Measurements from ENCODE around the gene ZNF746. TPM values are rescaled to one million over a fixed set of nuclear protein-coding genes. Genes with fewer than 3 reads are reported as not detected.

ZNF746 gene
- polyA plus RNA-seq, 3 donors = 7.5 to 25.6 (median 8.1) TPM

DNA sequence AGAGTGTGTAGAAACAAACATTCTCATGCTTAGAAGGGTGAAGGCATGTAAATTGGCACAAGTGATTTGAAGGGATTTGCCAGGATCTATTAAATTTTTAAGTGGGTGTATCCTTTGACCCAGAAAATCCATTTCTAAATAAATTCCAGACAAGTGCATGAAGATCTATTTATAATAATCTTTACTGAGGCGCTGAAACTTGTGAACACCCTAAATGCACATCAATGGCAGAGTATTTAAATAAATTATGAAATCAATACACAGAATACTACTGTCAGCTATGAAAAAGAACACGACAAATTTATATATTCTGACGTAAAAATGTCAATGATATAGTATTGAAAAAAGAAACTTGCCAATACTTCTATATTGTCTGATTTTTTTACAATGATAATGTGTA is 54.7 kb downstream of the ZNF746 start:
- no peaks in the 10 kb centered on the region for H3K9me3 Mint-ChIP-seq
- Histone ChIP-seq H3K79me2 (ENCODE audit: insufficient read depth, low read length) (no peaks in the 10 kb centered on the region), H3K27me3 (ENCODE audit: control insufficient read depth in 2 of 2, insufficient read depth in 2 of 2, low read length in 2 of 2) (no peaks in the 10 kb centered on the region), H3K9me3 (replicated peaks in 1 of 2; ENCODE audit: control insufficient read depth in 1 of 2, insufficient read depth in 1 of 2, low read length in 2 of 2) (no peaks in the 10 kb centered on the region), H3K27ac (ENCODE audit: low read depth in 1 of 2, low read length in 2 of 2) (no peak overlapping the region), H2AFZ (ENCODE audit: insufficient read depth, low read depth, low read length, poor library complexity, severe bottlenecking) (no peak overlapping the region), H4K20me1 (ENCODE audit: insufficient read depth, low read length) (no peaks in the 10 kb centered on the region), H3K4me3 (replicated peaks in 1 of 3; ENCODE audit: low read depth in 2 of 3, low read length in 3 of 3) (no peak overlapping the region), H3K36me3 (replicated peaks in 1 of 2; ENCODE audit: control insufficient read depth in 1 of 2, insufficient read depth in 2 of 2, low read length in 2 of 2) (peaks cover 19 to 31% of the 10 kb centered on the region in 2 donors), H3K9ac (ENCODE audit: insufficient read depth, low read length, poor library complexity, severe bottlenecking) (no peak overlapping the region), H3K4me1 (ENCODE audit: control insufficient read depth in 1 of 2, insufficient read depth in 2 of 2, low read length in 2 of 2) (no peaks in the 10 kb centered on the region), H3K4me2 (replicated peaks; ENCODE audit: extremely low read depth, low read length, poor library complexity, severe bottlenecking) (no peak overlapping the region)
- WGBS (ENCODE audit: insufficient coverage) = no CpG with 5 or more reads among the region's 3 CpGs
- TF ChIP-seq, protein P1, sequence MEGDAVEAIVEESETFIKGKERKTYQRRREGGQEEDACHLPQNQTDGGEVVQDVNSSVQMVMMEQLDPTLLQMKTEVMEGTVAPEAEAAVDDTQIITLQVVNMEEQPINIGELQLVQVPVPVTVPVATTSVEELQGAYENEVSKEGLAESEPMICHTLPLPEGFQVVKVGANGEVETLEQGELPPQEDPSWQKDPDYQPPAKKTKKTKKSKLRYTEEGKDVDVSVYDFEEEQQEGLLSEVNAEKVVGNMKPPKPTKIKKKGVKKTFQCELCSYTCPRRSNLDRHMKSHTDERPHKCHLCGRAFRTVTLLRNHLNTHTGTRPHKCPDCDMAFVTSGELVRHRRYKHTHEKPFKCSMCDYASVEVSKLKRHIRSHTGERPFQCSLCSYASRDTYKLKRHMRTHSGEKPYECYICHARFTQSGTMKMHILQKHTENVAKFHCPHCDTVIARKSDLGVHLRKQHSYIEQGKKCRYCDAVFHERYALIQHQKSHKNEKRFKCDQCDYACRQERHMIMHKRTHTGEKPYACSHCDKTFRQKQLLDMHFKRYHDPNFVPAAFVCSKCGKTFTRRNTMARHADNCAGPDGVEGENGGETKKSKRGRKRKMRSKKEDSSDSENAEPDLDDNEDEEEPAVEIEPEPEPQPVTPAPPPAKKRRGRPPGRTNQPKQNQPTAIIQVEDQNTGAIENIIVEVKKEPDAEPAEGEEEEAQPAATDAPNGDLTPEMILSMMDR (IDR thresholded peaks at IDR 0.05) = no peak
- H3K36me3 Mint-ChIP-seq = peaks cover 32 to 52% of the 10 kb centered on the region in 2 donors
- H3K4me1 Mint-ChIP-seq = no peaks in the 10 kb centered on the region
- DNase-seq = no peak
- H3K27ac Mint-ChIP-seq = no peak overlapping the region
- H3K4me3 Mint-ChIP-seq = no peak overlapping the region
- intact Hi-C loops (cut with micrococcal nuclease) = no loop called here
- peaks cover 0 to 1% (median 0%) of the 10 kb centered on the region in 3 donors for H3K27me3 Mint-ChIP-seq (ENCODE audit: low read depth in 3 of 3)

GRCh38 chr7:149440222-149440621 is 57.4 kb downstream of the ZNF746 start:
- Histone ChIP-seq H3K27me3 (ENCODE audit: control insufficient read depth in 2 of 2, insufficient read depth in 2 of 2, low read length in 2 of 2) (no peaks in the 10 kb centered on the region), H3K27ac (ENCODE audit: low read depth in 1 of 2, low read length in 2 of 2) (no peak overlapping the region), H3K36me3 (replicated peaks in 1 of 2; ENCODE audit: control insufficient read depth in 1 of 2, insufficient read depth in 2 of 2, low read length in 2 of 2) (peaks cover 10 to 26% of the 10 kb centered on the region in 2 donors), H3K4me2 (replicated peaks; ENCODE audit: extremely low read depth, low read length, poor library complexity, severe bottlenecking) (no peak overlapping the region), H3K9me3 (replicated peaks in 1 of 2; ENCODE audit: control insufficient read depth in 1 of 2, insufficient read depth in 1 of 2, low read length in 2 of 2) (no peaks in the 10 kb centered on the region), H2AFZ (ENCODE audit: insufficient read depth, low read depth, low read length, poor library complexity, severe bottlenecking) (no peak overlapping the region), H3K4me1 (ENCODE audit: control insufficient read depth in 1 of 2, insufficient read depth in 2 of 2, low read length in 2 of 2) (no peaks in the 10 kb centered on the region), H3K4me3 (replicated peaks in 1 of 3; ENCODE audit: low read depth in 2 of 3, low read length in 3 of 3) (no peak overlapping the region), H3K79me2 (ENCODE audit: insufficient read depth, low read length) (no peaks in the 10 kb centered on the region), H3K9ac (ENCODE audit: insufficient read depth, low read length, poor library complexity, severe bottlenecking) (no peak overlapping the region), H4K20me1 (ENCODE audit: insufficient read depth, low read length) (no peaks in the 10 kb centered on the region)
- no peak overlapping the region for H3K27ac Mint-ChIP-seq
- H3K4me3 Mint-ChIP-seq = no peak overlapping the region
- intact Hi-C loops (cut with micrococcal nuclease) = no loop called here
- H3K36me3 Mint-ChIP-seq = peaks cover 27 to 42% of the 10 kb centered on the region in 2 donors
- no peaks in the 10 kb centered on the region for H3K9me3 Mint-ChIP-seq
- 85% methylated on average over 3 of the region's 4 CpGs for WGBS (ENCODE audit: insufficient coverage)
- H3K27me3 Mint-ChIP-seq (ENCODE audit: low read depth in 3 of 3) = no peaks in the 10 kb centered on the region
- DNase-seq = no peak
- TF ChIP-seq, protein P1 (IDR thresholded peaks at IDR 0.05) = no peak
- no peaks in the 10 kb centered on the region for H3K4me1 Mint-ChIP-seq

Measured in CD14-positive monocyte (primary cell).